Choroid plexus epithelial cell (primary cell): Measurements from ENCODE around the gene TNNI3K.

Experiments used
- DNase-seq: peaks from one replicate; pipeline ENCODE4 v3.0.0-alpha.2; 2010; ENCODE audit warnings: low read depth
- H3K4me3 ChIP-seq: 2 replicates; pipeline ENCODE4 v1.5.1; 2011; ENCODE audit warnings: low read depth, mild to moderate bottlenecking, control low read depth, low read length, moderate library complexity
- CTCF ChIP-seq: conservative IDR thresholded peaks from 2 replicates; pipeline ENCODE4 v1.5.1; 2011; ENCODE audit warnings: low read depth, mild to moderate bottlenecking, control low read depth, inconsistent platforms, low read length, moderate library complexity

Gene TNNI3K

DNA sequence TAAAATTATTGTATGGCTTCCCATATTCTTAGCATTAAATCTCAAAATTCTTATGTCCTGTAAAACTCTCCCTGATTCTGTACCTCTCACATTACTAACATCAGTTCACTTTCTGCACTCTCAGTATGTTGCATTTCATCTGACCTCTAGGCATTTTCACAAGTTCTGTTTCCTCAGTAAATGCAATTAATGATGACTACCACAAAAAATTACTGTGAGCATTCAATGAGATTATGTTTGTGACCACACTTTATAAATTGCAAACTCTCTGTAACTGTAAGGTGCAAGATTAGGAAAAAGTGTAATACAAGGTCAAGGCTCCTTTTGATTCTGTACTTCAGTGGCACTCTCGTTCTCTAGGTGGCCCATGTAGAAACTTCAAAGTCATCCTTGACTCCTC, 216.8 kb downstream of the TNNI3K start:
- no peak for TF ChIP-seq CTCF
- DNase-seq: no peak

GRCh38 chr1:74453277-74453676, 218.1 kb downstream of the TNNI3K start:
- TF ChIP-seq CTCF: no peak
- no peak for DNase-seq
- H3K4me3 ChIP-seq: no peak overlapping the region

More for the DNA sequence above, 216.8 kb downstream of the TNNI3K start:
- no peak overlapping the region for H3K4me3 ChIP-seq

- H3K4me3 ChIP-seq: no peak overlapping the region
- DNase-seq: no peak
- no peak for TF ChIP-seq CTCF
These were observed 220.2 kb downstream of the TNNI3K start for GRCh38 chr1:74455390-74455789.

DNA sequence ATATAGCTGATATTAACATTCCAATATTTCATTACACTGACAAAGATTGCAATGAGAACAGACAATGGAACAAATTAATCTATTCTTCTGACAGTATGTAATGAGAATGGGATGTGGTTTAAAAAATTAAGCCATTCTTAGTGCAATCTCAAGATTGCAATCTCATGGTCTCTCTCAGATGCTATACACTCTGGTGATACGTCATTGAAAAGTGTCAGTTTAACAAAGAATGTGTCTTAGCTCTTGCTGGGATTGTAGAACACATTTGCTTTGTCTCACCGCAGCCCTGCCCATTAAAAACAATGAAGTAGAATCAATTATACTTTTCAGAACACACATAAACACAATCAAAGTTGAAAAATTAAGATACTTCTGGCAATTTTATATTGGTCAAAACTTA, 222.1 kb downstream of the TNNI3K start:
- TF ChIP-seq CTCF: no peak
- no peak overlapping the region for H3K4me3 ChIP-seq
- no peak for DNase-seq

GRCh38 chr1:74463333-74463988, 228.3 kb downstream of the TNNI3K start:
- no peak overlapping the region for H3K4me3 ChIP-seq
- no peak for TF ChIP-seq CTCF
- DNase-seq: no peak

- no peak for TF ChIP-seq CTCF
- no peak for DNase-seq
- no peak overlapping the region for H3K4me3 ChIP-seq
These were observed 228.8 kb downstream of the TNNI3K start for GRCh38 chr1:74464037-74464436.

- no peak for DNase-seq
- TF ChIP-seq CTCF: no peak
- H3K4me3 ChIP-seq: no peak overlapping the region
These were observed 230.1 kb downstream of the TNNI3K start for GRCh38 chr1:74465193-74465681.
